GM18498 (cell line): Measurements from ENCODE around the gene PLA2G6.
"Not testable (repeated sequence)": the region's sequence is repeated elsewhere in the genome, so short reads cannot be mapped to it uniquely, and the experiment has no call there.

Experiments used
- ATAC-seq: cut with Tn5 transposase; IDR thresholded peaks from one replicate; pipeline ENCODE4 v1.9.1; 2021; ENCODE audit warnings: mild to moderate bottlenecking, moderate library complexity; ENCODE audit not compliant: unreplicated experiment

The PLA2G6 gene

DNA sequence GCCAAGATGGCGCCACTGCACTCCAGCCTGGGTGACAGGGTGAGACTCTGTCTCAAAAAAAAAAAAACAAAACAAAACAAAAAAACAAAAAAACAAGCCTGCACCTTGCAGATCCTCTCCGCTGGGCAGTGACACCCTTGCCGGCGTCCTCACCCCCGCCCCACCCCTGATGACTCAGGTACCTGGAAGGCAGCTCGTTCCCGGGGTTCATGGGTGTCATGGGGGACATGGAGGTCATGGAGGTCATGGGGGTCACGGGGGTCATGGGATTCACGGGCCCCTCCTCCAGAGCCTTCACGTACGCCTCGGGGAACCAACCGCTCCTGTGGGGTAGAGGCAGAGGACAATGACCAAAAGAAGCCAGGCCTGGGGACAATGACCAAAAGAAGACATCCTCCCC lies 94.7 kb downstream of the PLA2G6 start:
- ATAC-seq = no peak

GRCh38 chr22:38086001-38086845 lies 95.4 kb downstream of the PLA2G6 start:
- no peak for ATAC-seq

- no peak for ATAC-seq
Observed at GRCh38 chr22:38085501-38085900, 96.1 kb downstream of the PLA2G6 start.

DNA sequence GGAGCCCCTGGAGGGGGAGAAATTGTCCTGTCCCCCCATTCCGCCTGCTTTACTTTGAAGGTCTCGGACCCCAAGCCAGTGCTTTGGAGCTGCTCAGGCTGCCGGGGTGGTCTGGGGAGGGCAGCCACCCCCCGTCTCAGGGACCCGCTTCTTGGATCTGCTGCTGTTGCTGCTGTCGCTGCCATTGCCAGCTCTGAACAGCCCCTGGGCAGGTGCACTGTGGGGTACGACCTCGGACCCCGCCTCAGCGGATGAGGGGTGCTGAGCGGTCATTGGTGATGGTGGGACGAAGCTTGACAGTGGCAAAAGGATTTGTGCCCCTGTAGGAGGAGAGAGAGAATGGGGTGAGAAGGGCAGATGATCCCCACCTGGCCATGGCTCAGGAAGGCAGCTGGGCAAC lies 96.6 kb downstream of the PLA2G6 start:
- no peak for ATAC-seq

DNA sequence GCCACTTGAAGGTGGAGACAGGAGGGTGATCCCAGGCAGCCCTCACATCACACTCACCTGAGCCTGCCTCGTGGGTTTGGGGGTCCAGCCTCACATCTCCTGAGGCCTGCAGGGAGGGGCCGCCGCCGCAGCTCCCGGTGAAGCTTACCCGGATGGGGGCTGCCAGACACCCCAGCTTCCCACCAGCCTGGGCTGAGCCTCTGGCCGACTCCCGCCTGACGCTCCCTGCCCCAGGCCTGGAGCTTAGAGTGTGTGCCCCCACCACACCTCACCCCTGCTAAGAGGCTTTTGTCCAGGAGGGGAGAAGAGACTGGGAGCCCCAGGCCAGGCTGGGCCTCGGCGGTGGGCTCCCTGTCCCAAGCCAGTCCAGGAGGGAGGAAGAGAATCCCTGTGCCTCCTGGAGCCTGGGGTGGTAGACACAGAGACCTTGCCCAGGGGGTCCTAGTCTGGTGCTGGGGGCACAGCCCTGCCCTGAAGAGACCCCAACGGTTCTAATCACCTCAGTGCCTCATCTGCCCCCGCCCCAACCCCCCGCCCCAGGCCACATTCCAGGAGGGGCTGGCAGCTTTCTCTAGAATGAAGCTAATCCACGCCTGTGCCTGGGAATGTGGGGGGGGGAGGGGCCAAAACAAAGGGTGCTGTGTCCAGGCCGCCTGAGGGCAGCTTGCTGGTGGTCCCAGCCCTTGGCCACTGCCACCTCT lies 97.5 kb downstream of the PLA2G6 start, which contains the start of gene SLC16A8:
Gene SLC16A8, minus strand, starts transcription at position 254 of the 701 bp plus-strand sequence. CDS start 1,311 bp downstream, outside the sequence.
- no peak for ATAC-seq

DNA sequence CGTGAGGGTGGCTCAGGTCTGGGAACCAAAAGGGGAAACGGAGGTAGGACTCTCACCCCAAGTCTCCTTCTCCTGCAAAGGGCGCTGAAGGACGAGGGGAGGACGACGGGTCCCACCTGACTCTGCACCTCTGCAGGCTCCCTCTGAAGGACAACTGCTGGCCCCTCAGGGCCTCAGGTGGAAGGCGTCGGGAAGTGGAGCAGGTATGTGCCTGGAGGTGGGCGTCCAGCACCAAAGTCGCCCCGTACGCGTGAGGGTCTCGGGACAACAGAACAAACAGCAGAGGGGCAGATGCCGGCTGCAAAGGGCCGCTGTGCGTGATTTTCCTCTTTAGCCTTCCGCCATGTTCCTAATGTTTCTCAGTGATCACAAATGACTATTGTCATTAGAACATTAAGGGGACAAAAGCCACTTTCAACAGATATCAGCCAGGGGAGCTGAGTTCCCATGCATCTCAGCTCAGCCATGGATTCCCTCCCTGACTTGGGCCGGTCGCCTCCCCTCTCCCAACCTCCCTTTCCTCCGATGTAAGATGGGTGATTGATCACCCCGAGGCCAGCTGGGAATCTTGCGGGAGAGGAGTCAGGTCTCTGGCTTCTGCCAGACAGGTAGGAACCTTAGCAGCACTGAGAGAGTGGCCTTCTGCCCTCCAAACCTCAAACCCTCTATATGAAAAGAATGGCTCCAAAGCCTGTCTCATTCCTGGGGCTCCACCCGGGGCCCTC lies 98.5 kb downstream of the PLA2G6 start:
- no peak for ATAC-seq

DNA sequence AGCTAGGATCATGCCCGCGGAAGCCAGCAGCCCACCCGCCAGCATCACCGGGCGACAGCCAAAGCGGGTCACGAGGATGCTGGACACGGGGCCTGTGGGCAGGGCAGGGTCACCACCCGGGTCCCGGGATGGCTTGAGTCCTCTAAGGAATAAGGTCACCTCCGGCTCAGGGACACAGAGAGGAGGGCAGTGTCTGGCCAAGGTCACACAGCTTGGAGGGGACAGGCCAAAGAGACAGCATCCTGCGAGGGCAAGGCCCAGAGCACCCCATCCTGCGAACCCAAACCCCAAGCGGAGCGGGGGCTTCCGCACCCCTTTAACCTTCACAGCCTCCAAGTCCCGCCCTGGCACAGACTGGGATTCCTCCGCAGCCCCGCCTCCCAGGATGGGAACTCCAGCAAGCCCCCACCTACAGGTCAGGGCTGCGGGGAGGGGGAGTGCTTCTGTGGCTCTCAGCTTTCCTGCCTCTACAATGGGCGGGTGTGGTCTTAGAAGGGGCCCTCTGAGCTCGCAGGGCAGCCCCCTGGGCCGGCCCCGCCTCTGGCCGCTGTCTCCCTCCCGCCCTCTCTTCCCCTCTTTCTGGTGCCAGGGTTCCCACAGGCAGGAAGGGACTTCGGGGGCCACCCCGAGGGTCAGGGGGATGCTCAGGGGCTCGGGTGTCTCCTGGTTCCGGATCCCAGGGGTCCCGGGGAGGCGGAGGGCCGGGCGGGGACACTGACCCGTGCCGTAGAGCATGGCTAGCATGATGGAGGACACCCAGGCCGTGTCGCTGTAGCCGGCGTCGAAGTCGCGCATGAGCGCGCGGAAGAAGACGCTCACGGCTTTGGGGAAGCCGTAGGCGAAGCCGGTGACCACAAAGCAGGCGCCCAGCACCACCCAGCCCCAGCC lies 99.4 kb downstream of the PLA2G6 start:
- no peak for ATAC-seq

DNA sequence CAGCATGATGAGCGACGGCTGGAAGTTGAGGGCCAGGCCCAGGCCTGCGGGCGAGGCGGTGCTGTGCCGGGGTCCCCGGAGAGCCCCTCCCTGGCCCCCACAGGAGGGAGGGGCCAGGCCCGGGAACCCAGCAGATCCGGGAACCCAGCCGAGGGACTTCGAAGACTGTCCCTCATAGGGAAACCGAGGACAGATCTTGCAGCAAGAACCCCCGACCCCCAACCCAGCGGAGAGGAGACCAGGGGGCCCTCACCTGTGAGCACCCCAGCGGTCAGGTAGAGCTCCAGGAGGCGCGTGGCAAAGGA lies 100.0 kb downstream of the PLA2G6 start:
- no peak for ATAC-seq

- no peak for ATAC-seq
Observed at GRCh38 chr22:38080850-38081635, 100.6 kb downstream of the PLA2G6 start.

DNA sequence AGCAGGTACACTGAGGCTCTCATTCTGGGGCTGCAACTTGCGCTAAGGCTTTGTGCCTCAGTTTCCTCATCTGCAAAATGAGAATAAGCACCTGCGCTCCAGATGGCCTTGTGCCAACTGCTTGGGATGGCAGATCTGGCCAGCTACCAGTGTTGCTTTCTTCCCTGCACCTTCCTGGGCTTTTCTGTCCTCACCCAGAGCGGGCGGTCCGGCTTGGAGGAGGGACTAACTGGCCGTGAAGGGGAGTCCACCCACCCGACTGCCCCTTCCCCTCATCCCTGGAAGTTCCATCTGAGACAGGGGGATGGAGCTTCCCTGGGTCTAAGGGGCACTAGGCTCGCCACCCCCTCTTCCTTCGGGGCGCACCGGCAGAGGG lies 101.2 kb downstream of the PLA2G6 start:
- ATAC-seq = no peak

GRCh38 chr22:38079804-38080203 lies 101.8 kb downstream of the PLA2G6 start:
- ATAC-seq = no peak

DNA sequence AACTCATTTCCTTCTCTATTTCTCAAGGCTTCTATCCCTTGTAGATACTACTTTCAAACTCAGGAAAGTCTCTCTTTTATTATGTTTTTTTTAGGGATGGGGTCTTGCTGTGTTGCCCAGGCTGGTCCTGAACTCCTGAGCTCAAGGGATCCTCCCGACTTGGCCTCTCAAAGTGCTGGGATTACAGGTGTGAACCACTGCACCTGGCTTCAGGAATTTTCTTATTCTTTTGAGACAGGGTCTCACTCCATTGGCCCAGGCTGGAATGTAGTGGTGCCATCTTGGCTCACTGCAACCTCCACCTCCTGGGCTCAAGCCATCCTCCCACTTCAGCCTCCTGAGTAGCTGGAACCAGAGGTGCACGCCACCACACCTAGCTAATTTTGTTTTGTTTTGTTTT lies 102.4 kb downstream of the PLA2G6 start:
- ATAC-seq = not testable (repeated sequence)

DNA sequence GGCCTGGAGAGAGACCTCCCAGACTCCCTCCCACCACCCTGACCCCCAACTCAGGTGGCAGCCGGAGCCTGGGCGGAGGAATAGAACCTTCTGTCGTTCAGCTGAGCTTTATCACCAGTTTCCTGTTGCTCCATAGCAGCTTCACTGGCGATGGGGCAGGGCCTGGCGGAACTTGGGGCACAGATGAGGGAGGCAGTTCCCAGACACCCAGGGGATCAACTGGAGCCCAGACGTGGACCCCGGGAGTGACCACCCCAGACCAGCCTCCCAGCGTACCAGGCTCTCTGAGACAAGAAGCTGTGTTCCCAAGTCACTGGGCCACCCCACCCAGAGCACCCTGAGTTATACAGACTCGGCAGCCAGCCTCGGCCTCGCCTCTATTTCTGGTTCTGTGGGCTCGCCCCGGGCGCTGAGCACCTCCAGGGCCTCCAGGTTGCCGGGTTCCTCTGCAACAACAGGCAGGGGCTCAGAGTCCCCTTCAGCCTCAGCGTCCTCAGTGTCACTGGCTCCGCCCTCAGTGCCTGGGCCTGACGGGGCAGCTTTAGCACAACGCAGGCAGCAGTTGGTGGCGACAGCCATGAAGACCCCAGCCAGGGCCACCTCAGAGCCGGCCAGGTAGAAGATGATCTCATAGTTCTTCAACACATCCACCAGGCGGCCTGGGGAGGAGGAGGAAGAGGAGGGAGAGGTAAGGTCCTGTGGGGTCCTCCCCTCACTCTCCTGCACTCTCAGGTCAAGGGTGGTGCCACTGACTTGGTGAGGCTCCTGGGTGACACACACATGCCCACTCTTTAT lies 103.4 kb downstream of the PLA2G6 start:
- ATAC-seq = no peak

DNA sequence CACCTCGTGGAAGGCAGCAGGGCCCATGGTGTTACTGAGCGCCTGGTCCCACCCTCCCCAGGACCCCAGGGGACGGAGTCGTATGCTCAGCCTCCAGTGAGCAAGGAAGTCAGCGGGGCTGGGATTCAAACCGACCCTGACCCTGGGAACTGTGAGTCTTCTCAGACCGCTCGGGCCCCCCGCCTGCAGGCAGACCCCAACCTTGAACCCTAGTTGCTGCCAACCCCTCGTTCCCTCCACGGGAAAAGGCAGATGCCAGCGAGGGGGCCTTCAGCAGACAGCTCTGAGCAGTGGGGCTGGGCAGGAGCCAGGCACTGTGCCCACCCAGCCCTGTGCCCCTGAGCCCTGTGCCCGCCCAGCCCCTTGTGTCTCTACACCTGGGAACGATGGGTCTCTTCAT lies 104.0 kb downstream of the PLA2G6 start:
- no peak for ATAC-seq

DNA sequence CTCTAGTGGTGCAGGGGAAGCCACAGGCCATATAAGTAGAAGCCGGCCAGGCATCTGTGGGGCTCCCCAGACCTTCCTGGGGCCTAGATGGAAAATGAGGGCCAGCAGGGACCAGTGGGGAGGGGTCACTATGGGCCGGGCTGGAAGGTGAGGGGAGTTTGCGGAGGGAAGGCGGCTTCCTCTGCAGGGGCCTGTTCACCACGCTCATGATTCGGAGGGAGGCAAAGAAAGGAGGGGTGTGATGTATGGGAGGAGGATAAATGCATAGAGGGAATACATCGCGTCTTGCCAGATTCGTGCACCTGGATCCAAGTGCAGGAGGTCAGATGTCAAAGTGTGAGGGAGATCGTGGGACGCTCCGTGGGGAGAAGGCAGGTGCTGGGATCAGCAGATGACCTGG lies 104.5 kb downstream of the PLA2G6 start:
- no peak for ATAC-seq

GRCh38 chr22:38075961-38076360 lies 105.7 kb downstream of the PLA2G6 start:
- ATAC-seq = no peak

DNA sequence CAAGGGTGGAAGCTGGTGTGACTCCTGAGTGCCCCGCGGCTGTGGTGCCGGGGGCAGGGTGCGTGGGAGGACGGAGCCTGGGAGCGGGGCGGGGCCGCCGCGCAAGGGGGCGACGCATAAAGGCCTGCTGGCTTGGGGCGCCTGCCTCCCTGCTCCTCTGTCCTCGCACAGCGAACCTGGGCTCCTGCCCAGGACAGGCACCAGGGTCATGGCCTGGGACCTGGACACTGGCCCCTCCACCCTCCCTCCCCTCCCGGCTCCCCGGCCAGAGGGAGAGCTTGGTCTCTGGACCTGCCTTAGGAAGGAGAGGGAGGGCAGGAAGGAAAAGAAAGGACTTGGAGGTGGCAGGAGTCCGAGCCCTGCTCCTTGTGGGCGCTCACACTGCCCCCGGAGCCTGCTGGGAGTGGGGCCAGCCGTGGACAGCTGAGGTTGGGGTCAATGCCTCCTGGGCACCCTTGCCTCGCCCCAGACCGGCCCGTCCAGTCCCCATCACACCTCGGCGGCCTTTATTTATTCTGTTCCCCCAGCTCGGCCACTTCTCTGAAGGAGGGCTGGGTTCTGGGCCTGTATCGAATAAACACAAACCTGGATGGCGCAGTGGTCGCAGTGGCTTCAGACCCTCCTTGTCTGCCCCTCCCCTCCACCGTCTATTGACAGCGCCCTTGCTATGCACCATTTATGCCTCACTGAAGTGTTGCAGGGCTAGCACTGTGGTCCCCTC lies 106.4 kb downstream of the PLA2G6 start:
- no peak for ATAC-seq
